ENCODE data around the gene NPR3. TPM values are rescaled to one million over a fixed set of nuclear protein-coding genes. Genes with fewer than 3 reads are reported as not detected.

Gene NPR3
- total RNA-seq, 4 donors from 2014 or later, result 2.4 to 18.8 (median 10.9) TPM

GRCh38 chr5:32836176-32836575, 125.1 kb downstream of the NPR3 start:
- DNase-seq (ENCODE audit: low spot score in 2 of 2), result no peak
- intact Hi-C loops (cut with DNase I; ENCODE audit: low total_unique reads), result no loop called here
- TF ChIP-seq CTCF (IDR thresholded peaks at IDR 0.05) (no peak), POLR2A (IDR thresholded peaks at IDR 0.05) (no peak)
- H3K4me3 ChIP-seq (ENCODE audit: low read depth, poor library complexity, severe bottlenecking), result no peak overlapping the region
- 76% methylated on average over 5 of the region's 5 CpGs for WGBS, 2 donors

- intact Hi-C loops (cut with DNase I; ENCODE audit: low total_unique reads), result no loop called here
- H3K4me3 ChIP-seq (ENCODE audit: low read depth, poor library complexity, severe bottlenecking), result no peak overlapping the region
- no peak for DNase-seq (ENCODE audit: low spot score in 2 of 2)
- TF ChIP-seq POLR2A (IDR thresholded peaks at IDR 0.05) (no peak), CTCF (IDR thresholded peaks at IDR 0.05) (no peak)
- 90 to 94% methylated on average over 4 of the region's 4 CpGs for WGBS, 2 donors
Observed at GRCh38 chr5:32837211-32837610, 126.1 kb downstream of the NPR3 start.

- intact Hi-C loops (cut with DNase I; ENCODE audit: low total_unique reads), result no loop called here
- DNase-seq (ENCODE audit: low spot score in 2 of 2), result no peak
- TF ChIP-seq CTCF (IDR thresholded peaks at IDR 0.05), result no peak
- no peak for TF ChIP-seq POLR2A (IDR thresholded peaks at IDR 0.05)
- 88 to 91% methylated on average over 2 of the region's 2 CpGs for WGBS, 2 donors
- no peak overlapping the region for H3K4me3 ChIP-seq (ENCODE audit: low read depth, poor library complexity, severe bottlenecking)
Observed at GRCh38 chr5:32839106-32839505, 128.0 kb downstream of the NPR3 start.

GRCh38 chr5:32840606-32841005, 129.5 kb downstream of the NPR3 start:
- intact Hi-C loops (cut with DNase I; ENCODE audit: low total_unique reads), result no loop called here
- TF ChIP-seq CTCF (IDR thresholded peaks at IDR 0.05), result no peak
- no peak for TF ChIP-seq POLR2A (IDR thresholded peaks at IDR 0.05)
- 84 to 91% methylated on average over 3 of the region's 3 CpGs for WGBS, 2 donors
- no peak for DNase-seq (ENCODE audit: low spot score in 2 of 2)
- no peak overlapping the region for H3K4me3 ChIP-seq (ENCODE audit: low read depth, poor library complexity, severe bottlenecking)

Other genes with a start within 250 kb of the NPR3 start
- gene SUB1, start 125.8 kb upstream of the NPR3 start, total RNA-seq, result 100 to 1,000 TPM in 2 of 4 donors, 10 to 100 TPM in 2; 63.0 to 137 (median 102) TPM